GM04503 (cell line): Measurements from ENCODE around the gene NPY4R2.
"Not testable (repeated sequence)": the region's sequence is repeated elsewhere in the genome, so short reads cannot be mapped to it uniquely, and the experiment has no call there.

ENCODE experiments used
- DNase-seq: peaks from one replicate; pipeline ENCODE4 v3.0.0-alpha.2; 2012; ENCODE audit warnings: low read depth

The NPY4R2 gene

DNA sequence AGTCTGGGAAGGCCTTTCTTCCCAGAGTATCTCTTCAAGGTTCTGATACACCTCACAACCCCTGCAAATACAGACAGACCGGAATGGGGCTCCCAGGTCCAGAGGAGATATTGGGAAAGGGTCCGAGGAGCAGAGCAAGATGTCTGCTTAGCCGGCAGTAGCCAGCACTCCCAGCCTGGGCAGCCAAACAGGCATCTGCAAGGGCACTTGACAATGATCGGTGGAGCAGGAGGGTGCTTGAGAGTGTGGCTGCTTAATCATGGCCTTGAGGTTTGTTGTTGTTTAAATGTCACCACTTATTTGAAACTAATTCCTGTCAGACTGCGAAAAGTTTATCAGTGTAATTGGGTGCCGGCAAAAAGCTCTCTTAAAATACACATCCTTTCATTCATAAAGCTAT lies 15.0 kb downstream of the NPY4R2 start:
- not testable (repeated sequence) for DNase-seq

DNA sequence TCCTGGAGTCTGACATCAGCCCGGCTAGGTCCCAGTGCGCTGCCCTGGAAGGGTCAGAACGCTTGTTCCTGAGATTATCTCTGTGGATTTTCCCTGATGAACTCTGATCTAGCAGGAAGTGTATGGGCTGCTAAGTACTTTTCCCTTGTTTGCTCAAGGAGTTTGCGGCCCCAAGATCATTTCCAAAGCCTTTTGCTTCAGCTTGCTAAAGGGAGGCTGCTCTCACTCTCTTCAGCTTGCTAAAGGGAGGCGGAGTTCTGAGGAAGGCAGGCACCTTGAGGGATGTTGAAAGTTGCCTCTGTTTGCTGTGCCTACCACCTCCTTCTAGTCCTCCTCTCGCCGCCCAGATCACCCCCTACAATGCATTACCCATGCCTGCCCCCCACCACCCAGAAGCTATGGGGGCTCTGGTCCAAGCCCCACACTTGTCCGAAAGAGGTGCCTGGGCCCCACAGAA lies 18.3 kb downstream of the NPY4R2 start:
- not testable (repeated sequence) for DNase-seq

DNA sequence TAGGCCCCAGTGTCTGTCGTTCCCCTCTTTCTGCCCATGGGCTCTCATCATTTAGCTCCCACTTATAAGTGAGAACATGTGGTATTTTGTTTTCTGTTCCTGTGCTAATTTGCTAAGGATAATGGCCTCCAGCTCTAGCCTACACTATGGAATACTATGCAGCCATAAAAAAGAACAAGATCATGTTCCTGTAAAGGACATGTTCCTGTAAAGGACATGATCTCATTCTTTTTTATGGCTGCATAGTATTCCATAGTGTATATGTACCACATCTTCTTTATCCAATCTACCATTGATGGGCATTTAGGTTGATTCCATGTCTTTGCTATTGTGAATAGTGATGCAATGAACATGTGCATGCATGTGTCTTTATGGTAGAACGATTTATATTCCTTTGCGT lies 19.2 kb downstream of the NPY4R2 start:
- DNase-seq = not testable (repeated sequence)

DNA sequence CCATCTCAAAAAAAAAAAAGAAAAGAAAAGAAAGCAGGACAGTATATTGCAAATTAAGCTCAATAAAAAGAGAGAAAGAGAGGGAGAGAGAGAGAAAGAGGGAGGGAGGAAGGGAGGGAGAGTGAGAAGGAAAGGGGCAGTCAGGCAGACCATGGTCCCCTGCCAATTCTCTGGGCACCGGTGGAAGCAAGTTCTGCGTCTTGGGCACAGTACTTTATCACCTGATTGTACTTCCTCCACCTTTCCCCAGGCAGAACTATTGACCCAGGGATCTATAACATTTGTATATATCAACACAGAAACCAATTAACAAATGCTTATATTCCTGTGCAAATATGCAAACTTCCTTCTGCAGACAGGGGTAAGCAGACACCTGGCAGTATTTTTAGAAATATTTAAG lies 22.4 kb downstream of the NPY4R2 start:
- not testable (repeated sequence) for DNase-seq

DNA sequence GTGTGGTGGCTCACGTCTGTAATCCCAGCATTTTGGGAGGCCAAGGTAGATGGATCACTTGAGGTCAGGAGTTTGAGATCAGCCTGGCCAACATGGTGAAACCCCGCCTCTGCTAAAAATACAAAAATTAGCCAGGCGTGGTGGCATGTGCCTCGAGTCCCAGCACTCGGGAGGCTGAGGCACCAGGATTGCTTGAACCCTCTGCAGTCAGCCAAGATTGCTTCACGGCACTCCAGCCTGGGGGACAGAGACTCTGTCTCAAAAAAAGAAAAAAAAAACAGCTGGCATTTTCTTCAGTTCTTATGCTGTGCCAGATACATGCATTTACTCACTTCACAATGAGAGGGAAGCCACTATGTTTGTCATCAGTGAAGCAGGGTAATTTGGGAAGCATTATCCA lies 22.9 kb downstream of the NPY4R2 start:
- DNase-seq = not testable (repeated sequence)

DNA sequence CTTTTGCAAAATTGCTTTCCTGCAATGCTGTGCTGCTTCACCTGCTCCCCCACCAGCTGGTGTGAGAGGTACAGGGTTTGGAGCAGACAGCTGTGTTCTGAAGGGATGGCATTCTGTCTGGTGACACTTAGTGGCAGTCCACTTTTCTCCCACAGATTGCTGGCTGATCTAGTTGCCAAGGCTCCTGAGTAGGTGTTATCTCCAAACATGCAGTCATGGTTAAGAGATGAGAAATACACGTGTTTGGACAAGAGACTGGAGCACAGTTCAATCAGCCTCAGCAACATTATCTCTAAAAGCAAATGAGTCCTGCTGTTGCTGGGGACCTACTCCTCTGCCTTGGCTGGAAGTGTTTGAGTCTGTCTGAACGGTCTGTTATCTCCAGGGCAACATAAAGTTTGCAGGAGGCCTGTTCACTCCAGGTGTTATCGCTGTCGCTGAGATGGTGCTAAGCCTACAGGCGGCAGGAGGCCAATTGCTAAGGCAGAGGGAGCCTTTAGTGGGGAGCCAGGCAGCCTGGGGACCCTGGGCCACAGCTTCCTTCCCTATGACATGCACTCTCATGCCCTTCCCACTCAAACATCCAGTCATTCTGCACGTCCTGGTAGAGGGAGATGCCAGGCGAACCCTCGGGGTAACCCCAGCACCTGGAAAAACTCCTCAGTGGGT lies 24.0 kb downstream of the NPY4R2 start:
- not testable (repeated sequence) for DNase-seq

DNA sequence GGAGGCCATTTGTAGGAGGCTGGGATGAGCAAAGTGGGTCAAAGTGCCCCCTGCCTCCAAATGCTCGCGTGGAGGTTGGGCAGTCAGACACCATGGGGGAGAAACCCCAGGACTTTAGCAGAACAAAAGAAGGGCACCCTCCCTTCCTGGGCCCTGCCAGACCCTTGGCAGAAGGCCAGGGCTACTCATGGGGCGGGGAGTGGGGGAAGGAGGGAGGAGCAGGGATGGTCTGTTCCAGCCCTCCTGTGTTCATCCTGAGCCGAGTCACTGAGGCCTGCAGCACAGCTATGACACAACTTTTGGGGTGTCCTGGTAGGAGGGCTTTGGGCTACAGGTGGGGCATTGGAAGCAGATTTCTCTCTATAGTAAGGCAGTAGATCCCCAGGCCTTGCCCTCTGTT lies 24.9 kb downstream of the NPY4R2 start:
- DNase-seq = not testable (repeated sequence)

DNA sequence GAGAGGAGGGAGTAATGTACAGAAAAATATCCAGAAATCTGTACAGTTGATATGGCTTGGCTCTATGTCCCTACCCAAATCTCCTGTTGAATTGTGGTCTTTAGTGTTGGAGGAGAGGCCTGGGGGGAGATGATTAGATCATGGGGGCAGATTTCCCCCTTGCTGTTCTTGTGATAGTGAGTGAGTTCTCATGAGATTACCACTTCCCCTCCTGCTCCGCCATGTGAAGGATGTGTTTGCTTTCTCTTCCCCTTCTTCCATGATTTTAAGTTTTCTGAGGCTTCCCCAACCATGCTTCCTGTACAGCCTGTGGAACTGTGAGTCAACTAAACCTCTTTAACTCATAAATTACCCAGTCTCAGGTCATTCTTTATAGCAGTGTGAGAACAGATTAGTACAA lies 29.0 kb downstream of the NPY4R2 start:
- not testable (repeated sequence) for DNase-seq

DNA sequence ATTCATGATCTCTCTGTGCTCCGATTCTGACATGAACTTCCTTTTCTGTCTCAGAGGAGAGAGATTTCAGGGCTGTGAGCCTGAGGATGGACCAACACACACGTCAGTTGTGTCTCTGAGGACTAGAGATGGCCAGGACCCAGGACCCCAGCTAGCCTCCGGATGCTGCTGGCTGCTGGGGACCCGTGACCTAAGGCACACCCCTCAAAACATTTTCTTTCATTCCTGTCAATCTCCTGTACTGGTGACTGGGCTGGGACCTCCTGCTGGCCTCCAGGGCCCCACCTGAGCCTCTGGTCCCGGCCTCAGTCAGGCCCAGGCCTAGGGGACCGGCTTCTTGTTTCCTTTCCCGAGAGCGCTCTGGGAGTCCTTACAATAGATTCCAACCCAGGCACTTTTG lies 38.7 kb downstream of the NPY4R2 start:
- DNase-seq = not testable (repeated sequence)

DNA sequence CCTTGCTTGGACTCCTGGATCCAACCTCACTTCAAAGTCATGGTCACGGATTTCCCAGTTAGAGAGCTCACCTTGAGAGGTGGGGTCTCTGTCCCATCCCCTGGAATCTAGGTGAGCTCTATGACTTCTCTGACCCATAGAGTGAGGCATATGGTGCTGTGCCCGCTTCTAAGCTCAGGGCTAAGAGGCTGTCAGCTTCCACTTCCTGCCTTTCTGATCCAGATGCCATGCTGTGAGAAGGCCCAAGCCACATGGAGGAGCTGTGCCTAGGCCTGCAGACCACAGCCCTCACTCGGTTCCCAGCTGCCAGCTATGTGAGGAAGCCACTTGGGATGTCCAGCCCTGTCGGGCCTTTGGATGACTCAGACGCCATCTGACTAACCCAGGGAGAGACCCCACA lies 41.2 kb downstream of the NPY4R2 start:
- DNase-seq = not testable (repeated sequence)

DNA sequence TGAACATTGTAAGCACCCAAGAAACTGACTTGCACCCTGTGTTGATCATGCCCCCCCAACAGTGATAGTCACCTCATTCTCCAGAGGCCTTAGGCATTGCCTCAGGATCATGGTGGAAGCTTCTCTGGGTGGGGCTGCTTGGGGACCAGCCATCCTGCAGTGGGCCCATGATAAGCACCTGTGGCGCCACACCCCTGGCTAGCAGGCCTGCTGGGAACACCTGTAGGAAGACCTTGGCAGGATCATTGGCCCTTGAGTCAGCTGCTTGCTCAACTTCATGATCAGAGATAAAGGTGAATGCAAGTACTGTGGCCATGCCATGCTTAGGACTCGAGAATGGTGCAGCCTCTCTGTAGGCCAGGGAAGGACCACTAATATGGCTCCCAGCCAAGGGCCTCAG lies 42.2 kb downstream of the NPY4R2 start:
- not testable (repeated sequence) for DNase-seq

DNA sequence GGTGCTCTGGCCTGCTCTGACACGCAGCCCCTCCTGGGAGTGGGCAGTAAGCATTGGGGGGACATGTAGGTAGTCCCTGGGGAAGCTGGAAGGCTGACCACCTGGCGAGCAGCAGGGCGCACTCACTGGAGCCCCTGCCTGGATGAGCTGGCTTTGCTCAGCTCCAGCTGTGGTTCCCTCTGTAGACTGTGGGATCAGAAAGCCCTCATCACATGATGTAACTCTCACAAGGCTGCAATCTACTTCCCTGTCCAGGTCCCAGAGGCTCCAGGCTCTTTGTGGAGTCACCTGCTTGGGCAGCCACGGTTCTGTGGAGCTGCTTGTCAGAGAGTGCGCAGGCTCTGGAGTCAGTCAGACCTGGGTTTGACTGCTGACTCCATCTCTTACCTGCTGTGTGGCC lies 44.3 kb downstream of the NPY4R2 start:
- not testable (repeated sequence) for DNase-seq

DNA sequence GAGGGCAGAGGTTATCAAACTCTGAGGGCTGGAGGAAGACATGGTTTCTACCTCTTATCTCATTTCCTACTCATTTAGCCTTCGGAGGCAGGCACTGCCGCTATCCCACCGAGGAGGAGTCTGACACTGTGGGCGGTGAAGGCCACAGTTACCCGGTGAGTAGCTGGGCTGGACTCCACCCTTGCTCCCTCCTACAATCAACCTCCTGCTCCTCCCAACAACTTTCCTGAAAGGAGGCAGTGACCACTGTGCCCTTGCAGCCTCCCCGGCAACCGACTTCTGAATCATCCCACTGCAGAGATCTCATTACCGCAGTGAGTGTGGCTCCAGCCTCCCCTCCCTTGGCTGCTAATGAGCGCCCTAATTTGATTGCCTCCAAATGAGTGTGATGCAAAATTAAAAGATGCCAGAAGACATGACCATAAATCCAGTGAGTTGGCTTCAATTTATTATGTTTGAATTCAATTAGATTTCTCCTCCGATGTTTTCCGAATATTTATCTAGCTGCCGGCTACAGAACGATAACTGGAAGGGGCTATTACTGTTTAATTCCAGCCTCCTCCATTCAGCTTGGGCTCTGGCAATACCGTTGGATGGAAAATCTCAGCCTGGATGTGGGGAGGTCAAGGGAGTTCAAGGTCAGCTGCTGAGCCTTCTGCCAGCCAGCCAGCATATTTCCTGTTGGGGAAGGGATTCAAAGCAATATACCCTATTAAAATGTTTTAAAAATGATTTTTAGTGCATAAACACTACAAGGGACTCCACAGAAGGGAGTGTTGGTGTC lies 46.0 kb downstream of the NPY4R2 start:
- DNase-seq = not testable (repeated sequence)

DNA sequence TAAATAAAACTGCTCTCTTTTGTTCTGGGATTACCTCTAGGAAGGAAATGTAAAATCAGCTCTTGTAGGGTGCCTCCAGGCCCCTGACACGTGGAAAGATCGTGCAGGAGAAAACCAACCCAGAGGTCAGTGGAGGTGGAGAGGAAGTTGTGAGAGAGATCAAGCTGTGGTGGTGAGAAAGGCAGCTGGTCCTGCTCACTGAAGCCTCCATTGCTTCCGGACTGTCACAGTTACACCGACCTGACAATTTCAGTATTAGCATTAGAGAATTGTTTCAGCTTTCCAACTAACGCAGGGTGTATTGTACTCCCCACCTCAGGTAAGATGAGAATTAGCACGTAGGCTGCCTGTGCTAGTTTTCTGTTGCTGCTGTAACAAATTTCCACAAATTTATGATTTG lies 50.5 kb downstream of the NPY4R2 start:
- DNase-seq = not testable (repeated sequence)

DNA sequence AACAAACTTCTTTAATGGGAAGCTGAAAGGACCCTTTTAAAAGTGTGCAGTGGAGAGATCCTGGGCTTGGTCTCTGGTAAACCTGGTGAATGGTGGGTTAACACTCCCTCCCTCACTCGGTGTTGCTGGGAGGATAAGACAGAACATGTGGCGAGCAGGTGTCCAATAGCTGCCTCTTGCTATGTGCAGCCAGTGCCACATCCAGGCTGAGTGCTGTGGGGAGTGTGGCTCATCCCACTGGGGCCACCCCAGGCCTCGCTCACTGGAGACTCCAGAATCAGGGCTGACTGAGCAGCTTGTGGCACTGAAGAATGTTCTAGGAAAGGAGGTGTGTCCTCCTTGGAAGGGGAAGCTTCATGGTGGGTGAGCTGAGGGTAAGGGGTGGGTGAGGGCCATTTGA lies 51.6 kb downstream of the NPY4R2 start:
- not testable (repeated sequence) for DNase-seq

DNA sequence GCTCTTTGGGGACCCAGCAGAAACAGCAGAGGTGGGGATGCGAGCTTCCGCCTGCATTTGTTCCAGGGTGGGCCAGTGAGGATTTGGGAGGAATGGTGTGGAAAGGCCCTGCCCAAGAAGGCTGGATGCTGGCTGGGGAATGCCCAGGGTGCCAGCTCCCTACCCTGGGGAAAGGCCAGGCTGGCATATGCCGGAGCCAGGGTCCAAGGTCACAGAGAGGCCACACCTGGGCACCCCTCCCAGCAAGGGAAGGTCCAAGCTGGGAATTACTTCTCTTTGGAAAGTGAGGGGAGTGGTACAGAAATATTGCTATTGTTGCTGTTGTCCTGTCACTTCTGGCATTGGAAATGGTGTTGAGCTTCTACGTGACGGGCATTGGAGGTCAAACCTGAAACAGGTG lies 53.1 kb downstream of the NPY4R2 start:
- not testable (repeated sequence) for DNase-seq

DNA sequence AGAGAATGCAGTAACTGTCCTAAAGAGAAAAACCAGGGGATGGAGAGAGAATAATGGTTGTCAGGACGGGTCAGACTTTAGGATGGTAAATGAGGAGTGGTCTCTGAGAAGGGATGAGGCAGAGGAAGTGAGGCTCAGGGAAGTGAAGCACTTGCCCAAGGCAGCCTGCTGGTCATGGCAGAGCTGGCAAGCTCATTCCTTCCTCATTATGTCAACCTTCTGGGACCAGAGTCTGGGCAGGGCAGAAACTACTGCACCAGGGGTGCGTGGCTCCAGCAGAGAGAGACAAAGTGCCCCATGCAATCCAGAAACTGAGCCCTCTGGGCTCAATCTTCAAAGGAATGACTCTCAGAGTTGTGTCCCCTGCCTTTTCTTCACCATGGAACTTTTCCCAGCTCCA lies 53.6 kb downstream of the NPY4R2 start:
- DNase-seq = not testable (repeated sequence)
